HepG2 (cell line): ENCODE results near the gene EYA4. TPM values are rescaled to one million over a fixed set of nuclear protein-coding genes. Genes with fewer than 3 reads are reported as not detected.

Experiments
- ATAC-seq: fragments of 200-7000 bp; cut with Tn5 transposase; 3 replicates; pipeline ENCODE4 v1.9.1; 2020; ENCODE audit warnings: mild to moderate bottlenecking, moderate library complexity
- BruUV-seq: library from RNA; stranded (reverse); fragments of 400-500 nt; replicated peaks from 2 replicates; lab custom pipeline; 2021; lab: Mats Ljungman, UMichigan
- CTCF ChIA-PET: fragments of 300-600 bp; formaldehyde crosslinking; extraction: SDS; loops from one replicate; lab custom pipeline; 2021; ENCODE audit warnings: low total read pairs, inconsistent platforms, low intra/inter-chr PET ratio; lab: Yijun Ruan, JAX
- POLR2A ChIA-PET: fragments of 350-600 bp; sonication (Branson Sonifier 250); formaldehyde crosslinking; loops from one replicate; lab custom pipeline; 2020; ENCODE audit warnings: antibody characterized with exemption, inconsistent platforms; lab: Yijun Ruan, JAX
- DNase-seq: peaks from one replicate; pipeline ENCODE4 v3.0.0-alpha.2; 2015; ENCODE audit warnings: low spot score
- FAIRE-seq: peaks from 3 replicates; lab custom pipeline; 2011; peaks lifted over from hg19 to GRCh38; lab: Jason Lieb, UNC
- H2AFZ ChIP-seq: one replicate; pipeline ENCODE4 v1.6.1; 2011; ENCODE audit warnings: low read length, inconsistent platforms
- H3K27ac ChIP-seq: fragments of 300-600 bp; 3 replicates; pipeline ENCODE4 v1.8.0; 2011; ENCODE audit warnings: mixed run types, mild to moderate bottlenecking, mixed read lengths, low read length, inconsistent platforms; ENCODE audit not compliant: insufficient read depth; ENCODE audit errors: extremely low read length
- H3K27me3 ChIP-seq, 2 experiments: fragments of 200-600 bp in 1 of 2; 2 replicates in 1 of 2; 3 replicates in 1 of 2; pipeline versions ENCODE4 v1.6.0 to v1.8.0; 2011; ENCODE audit warnings: low read length in 2 of 2, mild to moderate bottlenecking in 2 of 2, moderate library complexity in 2 of 2, inconsistent platforms in 1 of 2; ENCODE audit not compliant: insufficient read depth in 2 of 2, control insufficient read depth in 1 of 2
- H3K36me3 ChIP-seq, 2 experiments: fragments of 200-600 bp in 1 of 2; replicated peaks in 1 of 2; 2 replicates in 1 of 2; 3 replicates in 1 of 2; pipeline versions ENCODE4 v1.5.1 to v1.8.0; 2011; ENCODE audit warnings: low read length in 2 of 2, inconsistent platforms in 1 of 2; ENCODE audit not compliant: insufficient read depth in 2 of 2, control insufficient read depth in 1 of 2
- H3K4me1 ChIP-seq: 2 replicates; pipeline ENCODE4 v1.5.1; 2012; ENCODE audit warnings: low read length, inconsistent platforms; ENCODE audit not compliant: insufficient read depth
- H3K4me2 ChIP-seq: 2 replicates; pipeline ENCODE4 v1.6.0; 2011; ENCODE audit warnings: low read depth, low read length, inconsistent platforms
- H3K4me3 ChIP-seq, 3 experiments: fragments of 200-600 bp in 1 of 3; sonication (generic), shearing (Covaris generic) in 1 of 3; replicated peaks in 1 of 3; 2 replicates each; pipeline ENCODE4 v1.5.1; 2011 to 2016; ENCODE audit warnings: low read length in 3 of 3, inconsistent platforms in 2 of 3, low read depth in 2 of 3, mild to moderate bottlenecking in 2 of 3, control low read depth in 1 of 3, mixed read lengths in 1 of 3; ENCODE audit not compliant: insufficient read depth in 1 of 3
- H3K79me2 ChIP-seq: one replicate; pipeline ENCODE4 v1.6.1; 2011; ENCODE audit warnings: low read length, inconsistent platforms; ENCODE audit not compliant: insufficient read depth
- H3K9ac ChIP-seq: 2 replicates; pipeline ENCODE4 v1.6.0; 2011; ENCODE audit warnings: mild to moderate bottlenecking, low read depth, low read length, inconsistent platforms; ENCODE audit not compliant: insufficient read depth
- H3K9me3 ChIP-seq: 2 replicates; pipeline ENCODE4 v1.5.1; 2012; ENCODE audit warnings: mild to moderate bottlenecking, low read length
- H4K20me1 ChIP-seq: 2 replicates; pipeline ENCODE4 v1.6.0; 2011; ENCODE audit warnings: inconsistent platforms, mild to moderate bottlenecking, low read length, moderate library complexity; ENCODE audit not compliant: insufficient read depth
- FOXA1 ChIP-seq, 2 experiments: fragments of 450-650 bp in 1 of 2; sonication (generic) in 1 of 2; formaldehyde crosslinking in 1 of 2; IDR thresholded peaks; 2 replicates each; pipeline versions ENCODE4 v1.4.0 to v1.6.1; 2016 to 2020; ENCODE audit warnings: missing genetic modification reagents in 1 of 2
- IRF1 ChIP-seq: sonication (generic); formaldehyde crosslinking; IDR thresholded peaks from 2 replicates; pipeline ENCODE4 v1.4.0; 2020; ENCODE audit warnings: low read depth, mild to moderate bottlenecking, missing genetic modification reagents
- NFATC3 ChIP-seq: sonication (generic); formaldehyde crosslinking; IDR thresholded peaks from 2 replicates; pipeline ENCODE4 v1.5.1; 2020; ENCODE audit warnings: mild to moderate bottlenecking, missing genetic modification reagents
- NFE2L2 ChIP-seq: fragments of 150-350 bp; IDR thresholded peaks from 2 replicates; pipeline ENCODE4 v1.6.1; 2014; ENCODE audit warnings: low read length
- POLR2AphosphoS2 ChIP-seq: IDR thresholded peaks from 2 replicates; pipeline ENCODE4 v1.6.1; 2011; ENCODE audit warnings: low read depth, low read length, improper control_type of control experiment
- YEATS4 ChIP-seq: sonication (generic); formaldehyde crosslinking; IDR thresholded peaks from 2 replicates; pipeline ENCODE4 v1.4.0; 2020; ENCODE audit warnings: missing genetic modification reagents, borderline replicate concordance
- ZFP91 ChIP-seq: sonication (generic); formaldehyde crosslinking; IDR thresholded peaks from 2 replicates; pipeline ENCODE4 v1.9.0; 2022; ENCODE audit warnings: missing genetic modification reagents, mild to moderate bottlenecking, borderline replicate concordance
- ZFY ChIP-seq: sonication (generic); formaldehyde crosslinking; IDR thresholded peaks from 2 replicates; pipeline ENCODE4 v1.4.0; 2020; ENCODE audit warnings: missing genetic modification reagents
- ZNF281 ChIP-seq: sonication (generic); formaldehyde crosslinking; IDR thresholded peaks from 2 replicates; pipeline ENCODE4 v1.4.0; 2020; ENCODE audit warnings: missing genetic modification reagents, borderline replicate concordance
- ZNF577 ChIP-seq: sonication (generic); formaldehyde crosslinking; IDR thresholded peaks from 2 replicates; pipeline ENCODE4 v1.4.0; 2020; ENCODE audit warnings: mild to moderate bottlenecking, low read depth, missing genetic modification reagents, borderline replicate concordance
- ZNF768 ChIP-seq: sonication (generic); formaldehyde crosslinking; IDR thresholded peaks from 2 replicates; pipeline ENCODE4 v1.4.0; 2020; ENCODE audit warnings: missing genetic modification reagents
- WGBS: methylation state at CpG from one replicate; pipeline ENCODE4 v1.1.6; 2017; ENCODE audit warnings: low lambda C conversion rate; 5-methylcytosine and 5-hydroxymethylcytosine counted together
- in situ Hi-C: cut with HindIII; loops from 2 replicates; pipeline ENCODE4 v1.10.0; 2017; ENCODE audit warnings: low pct_unique_long_range_greater_than_20kb; ENCODE audit not compliant: extremely low pct_ligation_motif_present
- intact Hi-C: fragments of 100-400 bp; cut with micrococcal nuclease; formaldehyde crosslinking; loops from one replicate; pipeline ENCODE4 v1.10.0; 2022; ENCODE audit not compliant: unreplicated experiment
- polyA plus RNA-seq, 8 experiments: library from polyadenylated mRNA; depleted of rRNA in 3 of 8; stranded (reverse) in 7 of 8; unstranded in 1 of 8; fragments of >200 nt; fragmentation: Illumina TruSeq in 4 of 8; extraction: Trizol in 4 of 8; gene quantifications; 2 replicates each; pipeline versions ENCODE4 v1.2.1 to v1.2.3, GENCODE V29; 2011 to 2016; ENCODE audit warnings: low read depth in 4 of 8, missing spikeins in 1 of 8, mixed read lengths in 1 of 8; ENCODE audit not compliant: insufficient read depth in 1 of 8
- total RNA-seq, 5 experiments: library from RNA; depleted of rRNA; stranded (reverse); fragments of >200 nt; fragmentation: Illumina TruSeq; extraction: Trizol; gene quantifications; 2 replicates each; pipeline ENCODE4 v1.2.3, GENCODE V29; 2016; ENCODE audit warnings: low read depth in 1 of 5
- TF ChIP-seq, protein P1 (sequence below): sonication (generic); formaldehyde crosslinking; IDR thresholded peaks from 2 replicates; pipeline ENCODE4 v1.4.0; 2020; ENCODE audit warnings: missing genetic modification reagents
- TF ChIP-seq, protein P2 (sequence below): IDR thresholded peaks from 2 replicates; pipeline ENCODE4 v1.6.1; 2012; ENCODE audit warnings: inconsistent platforms
- TF ChIP-seq, protein P3 (sequence below): sonication (generic); formaldehyde crosslinking; IDR thresholded peaks from 2 replicates; pipeline ENCODE4 v1.5.0; 2020; ENCODE audit warnings: missing genetic modification reagents, mild to moderate bottlenecking, borderline replicate concordance

Gene EYA4
- total and polyA plus RNA-seq, 2 of the 13 experiments (the other 11 are each of a cell fraction or from before 2014, with no cell fraction given): not detected

GRCh38 chr6:133275213-133275612, 34.1 kb downstream of the EYA4 start (continued):
- TF ChIP-seq ZNF281 (no peak), NFATC3 (CRISPR knock-in tag) (no peak)
- TF ChIP-seq, all 625 proteins: peak for 0

- in situ Hi-C loops: no loop called here
- ChIA-PET POLR2A (no interaction called here), CTCF (no interaction called here)
- Histone ChIP-seq H3K9ac (no peak overlapping the region), H3K79me2 (no peaks in the 10 kb centered on the region), H2AFZ (no peak overlapping the region), H4K20me1 (no peaks in the 10 kb centered on the region), H3K4me1 (no peaks in the 10 kb centered on the region), H3K4me2 (no peak overlapping the region), H3K27me3 (no peaks in the 10 kb centered on the region), H3K36me3 (no peaks in the 10 kb centered on the region), H3K9me3 (no peaks in the 10 kb centered on the region), H3K4me3 (no peak overlapping the region), H3K27ac (no peak overlapping the region)
- 47% methylated on average over 2 of the region's 2 CpGs for WGBS
- no peak for ATAC-seq
- no peak for DNase-seq
- FAIRE-seq: no peak
- intact Hi-C loops: no loop called here
- no TSS peak for BruUV-seq
- TF ChIP-seq, protein P1, sequence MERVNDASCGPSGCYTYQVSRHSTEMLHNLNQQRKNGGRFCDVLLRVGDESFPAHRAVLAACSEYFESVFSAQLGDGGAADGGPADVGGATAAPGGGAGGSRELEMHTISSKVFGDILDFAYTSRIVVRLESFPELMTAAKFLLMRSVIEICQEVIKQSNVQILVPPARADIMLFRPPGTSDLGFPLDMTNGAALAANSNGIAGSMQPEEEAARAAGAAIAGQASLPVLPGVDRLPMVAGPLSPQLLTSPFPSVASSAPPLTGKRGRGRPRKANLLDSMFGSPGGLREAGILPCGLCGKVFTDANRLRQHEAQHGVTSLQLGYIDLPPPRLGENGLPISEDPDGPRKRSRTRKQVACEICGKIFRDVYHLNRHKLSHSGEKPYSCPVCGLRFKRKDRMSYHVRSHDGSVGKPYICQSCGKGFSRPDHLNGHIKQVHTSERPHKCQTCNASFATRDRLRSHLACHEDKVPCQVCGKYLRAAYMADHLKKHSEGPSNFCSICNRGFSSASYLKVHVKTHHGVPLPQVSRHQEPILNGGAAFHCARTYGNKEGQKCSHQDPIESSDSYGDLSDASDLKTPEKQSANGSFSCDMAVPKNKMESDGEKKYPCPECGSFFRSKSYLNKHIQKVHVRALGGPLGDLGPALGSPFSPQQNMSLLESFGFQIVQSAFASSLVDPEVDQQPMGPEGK (CRISPR knock-in tag): no peak
- no peak for TF ChIP-seq ZFP91 (CRISPR knock-in tag)
- TF ChIP-seq FOXA1 (IDR thresholded peaks at IDR 0.05): no peak
- no peak for TF ChIP-seq FOXA1 (CRISPR knock-in tag; IDR thresholded peaks at IDR 0.05)
- TF ChIP-seq, protein P2, sequence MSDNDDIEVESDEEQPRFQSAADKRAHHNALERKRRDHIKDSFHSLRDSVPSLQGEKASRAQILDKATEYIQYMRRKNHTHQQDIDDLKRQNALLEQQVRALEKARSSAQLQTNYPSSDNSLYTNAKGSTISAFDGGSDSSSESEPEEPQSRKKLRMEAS: no peak
- no peak for TF ChIP-seq ZNF768
- no peak for TF ChIP-seq ZFY (CRISPR knock-in tag)
- TF ChIP-seq, protein P3, sequence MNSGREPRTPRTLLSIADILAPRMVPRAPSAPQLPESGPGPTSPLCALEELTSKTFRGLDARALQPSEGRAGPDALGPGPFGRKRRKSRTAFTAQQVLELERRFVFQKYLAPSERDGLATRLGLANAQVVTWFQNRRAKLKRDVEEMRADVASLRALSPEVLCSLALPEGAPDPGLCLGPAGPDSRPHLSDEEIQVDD (CRISPR knock-in tag): no peak
- no peak for TF ChIP-seq IRF1 (CRISPR knock-in tag)
- no peak for TF ChIP-seq NFE2L2
- TF ChIP-seq ZNF577 (CRISPR knock-in tag): no peak
- no peak for TF ChIP-seq YEATS4 (CRISPR knock-in tag)
- no peak for TF ChIP-seq POLR2AphosphoS2
These were observed 36.2 kb downstream of the EYA4 start for GRCh38 chr6:133277228-133277899.
